Measurements from ENCODE around the gene KCTD5.

KCTD5 gene

DNA sequence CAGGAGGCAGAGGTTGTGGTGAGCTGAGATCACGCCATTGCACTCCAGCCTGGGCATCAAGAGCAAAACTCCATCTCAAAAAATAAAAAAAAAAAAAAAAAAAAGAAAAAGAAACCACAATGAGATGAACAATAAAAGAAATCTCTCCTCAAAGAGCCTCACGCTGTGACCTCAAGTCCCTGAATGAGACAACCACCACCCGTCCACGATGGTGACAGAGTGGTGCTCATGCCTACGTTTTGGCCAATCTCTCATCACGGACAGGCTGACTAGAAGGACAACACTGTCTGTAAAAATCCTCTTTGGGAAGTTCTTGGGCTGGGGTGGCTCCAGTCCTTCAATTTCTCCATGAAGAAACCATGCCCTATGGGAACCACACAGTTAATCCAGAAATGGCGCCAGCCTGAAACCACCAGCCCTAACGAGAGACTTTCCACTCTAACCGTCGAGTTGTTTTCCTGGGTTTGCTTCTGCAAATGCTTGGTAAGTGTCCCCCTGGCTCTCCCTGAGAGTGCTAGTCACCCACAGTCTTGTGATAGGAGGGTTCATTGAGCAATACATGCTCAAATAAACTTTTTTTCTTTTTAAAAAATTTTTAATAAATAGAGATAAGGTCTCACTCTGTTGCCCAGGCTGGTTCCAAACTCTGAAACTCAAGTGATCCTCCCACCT lies 52.7 kb downstream of the KCTD5 start:
- no peak for DNase-seq

GRCh38 chr16:2736476-2737237 lies 54.3 kb downstream of the KCTD5 start:
- DNase-seq: no peak

- DNase-seq: no peak
These were observed 54.9 kb downstream of the KCTD5 start for GRCh38 chr16:2737238-2737605.

DNA sequence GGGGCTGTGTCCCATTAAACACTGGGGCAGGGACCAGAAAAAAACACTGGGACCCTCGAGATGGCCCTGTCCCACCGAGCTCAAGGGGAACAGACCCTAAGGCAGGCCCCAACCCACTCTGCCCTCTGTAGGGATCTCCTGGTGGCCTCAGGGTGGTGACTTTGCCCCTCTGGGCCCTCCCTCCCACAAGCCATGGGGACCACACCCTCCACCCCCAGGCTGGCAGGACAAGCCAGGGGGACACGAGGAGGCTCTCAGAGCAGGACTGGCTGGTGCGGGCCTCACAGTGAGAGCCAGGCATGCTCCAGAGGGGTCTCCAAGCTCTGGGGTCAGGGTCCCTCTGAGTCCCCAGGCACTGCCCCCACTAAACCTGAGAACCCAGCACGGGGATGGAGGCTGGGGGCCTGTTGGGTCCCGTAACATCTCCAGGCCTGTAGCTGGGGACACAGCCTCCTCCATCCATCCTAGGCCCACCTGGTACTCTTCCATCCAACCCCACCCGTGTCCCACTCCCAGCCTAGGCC lies 55.6 kb downstream of the KCTD5 start:
- no peak for DNase-seq

DNA sequence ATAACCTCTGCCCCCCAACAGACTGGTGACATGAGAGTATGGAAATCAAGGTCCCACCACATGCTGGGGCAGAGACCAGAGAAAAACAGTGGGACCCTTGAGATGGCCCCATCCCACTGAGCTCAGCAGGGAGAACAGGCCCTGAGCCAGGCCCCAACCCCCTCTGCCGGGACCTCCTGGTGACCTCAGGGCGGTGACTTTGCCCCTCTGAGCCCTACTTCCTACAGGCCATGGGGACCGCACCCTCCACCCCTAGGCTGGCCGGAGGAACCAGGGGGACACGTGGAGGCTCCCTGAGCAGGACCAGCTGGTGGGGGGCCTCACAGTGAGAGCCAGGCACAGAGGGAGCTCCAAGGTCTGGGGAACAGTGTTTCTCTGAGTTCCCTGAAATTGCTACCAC lies 56.3 kb downstream of the KCTD5 start:
- DNase-seq: no peak

GRCh38 chr16:2739625-2740430 lies 57.5 kb downstream of the KCTD5 start:
- DNase-seq: no peak

- DNase-seq: no peak
These were observed 58.2 kb downstream of the KCTD5 start for GRCh38 chr16:2740476-2740875.

DNA sequence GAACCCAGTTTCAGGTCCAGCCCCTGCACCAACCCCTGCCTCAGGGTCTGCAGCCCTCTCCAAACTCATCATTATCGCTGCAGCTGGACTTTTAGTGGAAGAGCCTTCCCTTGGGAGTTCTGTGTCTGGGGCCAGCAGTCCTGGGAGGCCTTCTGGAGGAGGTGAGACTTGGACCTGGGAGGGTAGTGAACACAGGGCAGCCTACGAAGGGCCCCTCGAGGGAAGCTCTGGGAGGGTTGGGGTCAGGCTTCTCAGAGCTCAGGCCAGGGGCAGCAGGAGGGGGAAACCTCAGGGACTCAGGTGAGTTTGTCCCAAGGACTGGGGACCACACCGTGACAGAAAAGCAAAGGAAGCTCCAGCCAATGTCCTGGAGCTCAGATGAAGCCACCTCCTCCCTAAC lies 58.8 kb downstream of the KCTD5 start:
- no peak for DNase-seq

DNA sequence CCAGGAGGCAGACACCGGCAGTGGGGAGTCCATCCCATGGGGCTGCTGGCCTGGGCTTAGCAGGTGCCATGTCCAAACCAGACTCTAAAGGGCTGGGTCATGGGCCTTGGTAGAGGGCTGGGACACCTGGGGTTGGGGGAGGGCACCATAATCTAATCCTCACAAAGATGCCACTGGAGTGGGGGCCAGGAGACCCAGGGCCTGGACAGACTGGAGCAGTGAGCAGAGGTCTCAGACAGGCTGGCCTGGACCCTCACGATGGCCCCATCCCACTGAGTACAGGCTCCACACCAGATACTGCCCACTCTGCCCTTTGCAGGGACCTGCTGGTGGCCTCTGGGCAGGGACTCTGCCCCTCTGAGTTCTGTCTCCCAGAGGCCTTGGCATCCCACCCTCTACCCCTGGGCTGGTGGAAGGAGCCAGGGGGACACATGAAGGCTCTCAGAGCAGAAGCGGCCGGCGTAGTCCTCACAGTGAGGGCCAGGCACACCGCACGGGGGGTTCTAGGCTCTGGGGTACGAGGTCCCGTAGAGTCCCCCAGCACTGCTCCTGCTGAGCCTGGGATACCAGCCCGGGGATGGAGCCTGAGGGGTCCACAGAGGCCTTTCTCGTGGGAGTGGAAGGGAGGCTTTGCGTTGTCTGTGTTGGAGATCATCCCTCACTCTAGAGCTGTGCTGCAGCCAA lies 60.1 kb downstream of the KCTD5 start:
- DNase-seq: no peak

DNA sequence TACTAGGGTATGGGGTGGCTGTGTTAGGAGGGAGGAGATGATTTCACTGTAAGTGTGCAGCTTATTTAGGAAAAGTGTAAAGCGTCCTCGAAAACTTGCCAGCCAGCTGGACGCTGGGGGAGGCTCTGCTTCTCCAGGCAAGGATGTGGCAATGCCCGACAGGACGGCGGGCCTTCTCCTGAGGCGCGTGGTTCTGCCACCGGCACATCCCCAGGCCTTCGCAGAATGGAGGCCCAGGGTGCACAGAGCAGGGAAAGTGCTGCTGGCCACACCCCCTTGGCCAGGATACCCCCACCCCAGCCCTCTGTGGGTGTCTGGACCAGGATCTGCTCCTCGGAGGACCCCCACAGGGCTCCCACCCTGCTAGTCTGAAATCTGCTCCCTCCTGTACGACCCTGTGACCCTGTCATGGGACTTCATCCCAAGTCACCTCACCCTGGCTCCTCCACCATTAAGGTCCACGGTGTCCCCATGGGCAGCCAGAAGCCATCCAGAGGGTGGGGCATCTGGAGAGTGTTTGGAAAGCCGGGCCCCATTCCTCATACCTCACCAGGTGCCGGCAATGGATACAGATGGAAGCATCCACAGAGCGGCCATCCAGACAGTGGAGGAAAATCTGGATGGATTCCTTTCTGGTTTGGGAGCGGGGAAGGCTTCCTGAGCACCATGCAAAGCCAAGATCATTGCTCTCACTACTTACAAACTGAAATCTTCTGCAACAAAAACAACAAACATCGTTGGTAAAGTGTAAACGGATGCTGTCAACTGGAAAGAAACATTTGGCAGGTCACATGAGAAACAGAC lies 60.9 kb downstream of the KCTD5 start:
- DNase-seq: no peak

- no peak for DNase-seq
These were observed 62.4 kb downstream of the KCTD5 start for GRCh38 chr16:2744711-2745110.

DNA sequence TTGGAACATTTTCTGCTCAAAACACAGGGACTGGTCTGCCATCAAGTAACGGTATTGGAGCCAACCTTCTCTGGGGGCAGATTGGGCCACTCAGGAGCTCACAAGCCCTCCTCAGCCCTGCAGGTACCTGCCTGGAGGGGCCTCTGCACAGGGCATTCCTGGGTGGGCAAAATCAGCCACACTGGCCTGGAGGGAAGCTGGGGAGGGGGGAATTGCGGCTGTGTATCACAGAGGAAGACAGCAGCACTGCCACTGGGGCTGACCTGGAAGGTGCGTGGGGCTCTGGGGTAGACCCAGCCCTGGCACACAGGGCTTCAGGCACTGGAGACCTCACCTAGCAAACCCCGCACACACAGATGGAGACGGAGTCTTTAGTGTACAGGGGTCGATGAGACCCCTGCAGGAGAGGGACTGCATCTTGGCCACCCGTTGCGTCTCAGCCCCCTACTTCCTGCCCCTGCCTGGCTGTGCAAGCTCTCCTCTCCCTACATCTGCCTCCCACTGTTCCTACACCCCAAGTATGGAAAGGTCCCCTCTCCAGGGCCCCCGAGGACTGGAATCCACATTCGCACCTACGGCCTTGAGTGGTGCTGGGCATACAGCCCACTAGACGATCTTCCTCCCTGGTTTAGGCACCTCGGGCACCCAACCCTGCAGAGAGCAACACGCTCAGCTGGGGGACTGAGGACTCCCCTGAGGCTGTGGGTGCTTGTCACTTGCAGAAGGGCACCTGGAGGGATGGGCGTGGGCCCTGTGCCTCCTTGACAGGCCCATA lies 63.0 kb downstream of the KCTD5 start:
- no peak for DNase-seq

DNA sequence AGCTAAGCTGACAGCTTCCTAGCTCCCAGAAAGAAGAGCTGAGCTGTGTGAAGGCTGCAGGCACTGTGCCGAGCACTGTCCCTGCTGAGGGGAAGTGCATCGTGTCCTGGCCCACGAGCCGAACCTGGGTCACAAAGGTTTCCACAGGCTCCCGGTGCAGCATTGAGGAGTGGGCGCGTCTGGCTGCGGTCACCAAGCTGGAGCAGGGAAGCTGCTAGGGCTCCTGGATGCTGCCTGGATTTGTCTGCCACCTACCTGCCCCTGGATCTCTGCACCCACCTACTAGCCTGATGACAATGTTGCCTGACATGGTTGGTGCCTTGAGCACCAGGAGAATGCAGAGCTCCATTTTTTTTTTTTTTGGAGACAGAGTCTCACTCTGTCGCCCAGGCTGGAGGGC lies 63.6 kb downstream of the KCTD5 start:
- DNase-seq: no peak

DNA sequence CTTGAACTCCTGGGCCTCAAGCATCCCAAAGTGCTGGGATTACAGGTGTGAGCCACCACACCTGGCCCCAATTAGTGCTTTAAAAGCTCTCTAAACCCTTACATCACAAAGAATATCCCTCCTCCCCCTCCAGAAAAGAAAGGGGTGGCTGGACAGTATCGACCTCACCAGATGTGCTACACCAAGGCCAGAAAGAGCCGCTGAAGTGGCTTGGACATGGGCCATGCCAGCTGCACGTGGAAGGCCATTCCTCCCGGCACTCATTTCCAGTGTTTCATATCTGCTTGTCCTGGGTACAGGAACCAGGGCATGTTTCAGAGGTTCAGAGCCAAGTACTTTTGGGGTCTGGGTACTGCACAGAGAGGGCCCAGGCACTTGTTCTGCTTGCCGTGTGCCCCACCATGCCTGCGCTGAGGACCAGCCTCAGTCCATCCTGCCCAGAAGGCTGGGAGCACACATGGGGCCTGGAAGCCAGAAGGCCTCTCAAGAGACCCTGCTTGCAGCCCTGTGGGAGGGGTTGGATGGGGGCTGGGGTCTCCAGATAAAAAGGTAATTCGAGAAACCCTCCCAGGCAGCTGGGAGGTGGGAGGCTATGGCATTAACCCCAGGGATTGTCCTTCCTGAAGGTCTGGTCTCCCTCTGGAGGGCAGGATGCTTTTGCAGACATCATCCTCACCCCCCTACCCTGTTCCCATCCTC lies 66.6 kb downstream of the KCTD5 start:
- peak; percentile 71 to 77 for DNase-seq

DNA sequence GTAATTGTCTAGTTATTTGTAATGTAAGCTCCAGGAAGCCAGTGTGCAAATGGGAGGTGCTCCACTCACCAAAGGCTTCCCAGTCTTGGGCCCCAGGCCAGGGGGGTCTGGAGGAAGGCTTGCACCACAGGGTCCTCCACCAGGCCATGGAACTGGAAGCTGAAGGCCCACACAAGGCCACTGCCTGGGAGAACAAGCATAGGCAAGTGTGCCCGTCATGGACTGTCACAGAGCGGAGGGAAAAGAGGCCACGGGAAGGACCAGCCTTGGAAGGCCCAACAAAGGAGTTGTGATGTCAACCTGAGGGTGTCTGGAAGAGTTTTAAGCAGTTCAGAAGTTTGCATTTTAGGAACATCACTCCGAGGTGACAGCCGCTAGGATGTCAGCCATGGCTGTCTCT lies 67.2 kb downstream of the KCTD5 start:
- DNase-seq: no peak

GRCh38 chr16:2749936-2750335 lies 67.6 kb downstream of the KCTD5 start:
- DNase-seq: no peak

- DNase-seq: peak; percentile 76 to 87
These were observed 69.3 kb downstream of the KCTD5 start for GRCh38 chr16:2751577-2752034.

- peak; percentile 94 for DNase-seq
These were observed 69.9 kb downstream of the KCTD5 start, which contains the start of gene SRRM2 for GRCh38 chr16:2752035-2752849. Gene SRRM2 (plus strand): TSS chr16:2752638. CDS start chr16:2756365, 3,727 bp downstream.
